SK-N-SH (cell line): ENCODE measurements around the gene CYP2J2. TPM values are rescaled to one million over a fixed set of nuclear protein-coding genes. Genes with fewer than 3 reads are reported as not detected.

Experiments
- CTCF ChIA-PET: fragments of 300-600, 350-600 bp; formaldehyde crosslinking; extraction: SDS; loops from one replicate; lab custom pipeline; 2021; lab: Yijun Ruan, JAX
- POLR2A ChIA-PET: fragments of 350-600 bp; sonication (Branson Sonifier 250); formaldehyde crosslinking; extraction: SDS; loops from one replicate; lab custom pipeline; 2020; ENCODE audit warnings: antibody characterized with exemption, inconsistent platforms; lab: Yijun Ruan, JAX
- DNase-seq: peaks from one replicate; pipeline ENCODE4 v3.0.0; 2012
- H2AFZ ChIP-seq: fragments of 200-600 bp; sonication (generic); 2 replicates; pipeline ENCODE4 v1.8.1; 2016; ENCODE audit warnings: antibody characterized with exemption, mild to moderate bottlenecking, low read depth
- H3F3A ChIP-seq: fragments of 200-600 bp; sonication (generic); replicated peaks from 2 replicates; pipeline ENCODE3; 2016; ENCODE audit warnings: antibody characterized with exemption, mild to moderate bottlenecking; ENCODE audit not compliant: insufficient read depth
- H3K27ac ChIP-seq, 2 experiments: fragments of 200-500 bp in 1 of 2; fragments of 200-600 bp in 1 of 2; sonication (Bioruptor generic) in 1 of 2; sonication (generic), shearing (Covaris generic) in 1 of 2; 2 replicates each; pipeline versions ENCODE4 v1.5.1 to v1.6.1; 2014 to 2016; ENCODE audit warnings: low read depth in 2 of 2, inconsistent platforms in 1 of 2, low read length in 1 of 2, mild to moderate bottlenecking in 1 of 2, mixed read lengths in 1 of 2
- H3K27me3 ChIP-seq: fragments of 200-600 bp; sonication (generic), shearing (Covaris generic); 2 replicates; pipeline ENCODE4 v1.6.1; 2016; ENCODE audit warnings: mixed run types; ENCODE audit not compliant: insufficient read depth
- H3K36me3 ChIP-seq, 2 experiments: fragments of 200-500 bp in 1 of 2; fragments of 200-600 bp in 1 of 2; sonication (Bioruptor generic) in 1 of 2; sonication (generic) in 1 of 2; replicated peaks in 1 of 2; 2 replicates each; pipeline versions ENCODE3 to v1.5.1; 2014 to 2016; ENCODE audit warnings: low read length in 1 of 2, mild to moderate bottlenecking in 1 of 2; ENCODE audit not compliant: insufficient read depth in 2 of 2, control insufficient read depth in 1 of 2
- H3K4me1 ChIP-seq, 2 experiments: fragments of 200-500 bp in 1 of 2; fragments of 200-600 bp in 1 of 2; sonication (Bioruptor generic) in 1 of 2; sonication (generic), shearing (Covaris generic) in 1 of 2; 2 replicates each; pipeline versions ENCODE4 v1.5.1 to v1.6.1; 2014 to 2016; ENCODE audit warnings: low read depth in 1 of 2, low read length in 1 of 2, mixed run types in 1 of 2; ENCODE audit not compliant: insufficient read depth in 2 of 2, control insufficient read depth in 1 of 2
- H3K4me2 ChIP-seq: fragments of 200-600 bp; sonication (generic), shearing (Covaris generic); 2 replicates; pipeline ENCODE4 v1.6.1; 2017; ENCODE audit warnings: mixed run types
- H3K4me3 ChIP-seq, 2 experiments: fragments of 200-500 bp in 1 of 2; fragments of 200-600 bp in 1 of 2; sonication (Bioruptor generic) in 1 of 2; sonication (generic), shearing (Covaris generic) in 1 of 2; 2 replicates each; pipeline versions ENCODE4 v1.5.1 to v1.8.1; 2014 to 2016; ENCODE audit warnings: low read depth in 2 of 2, inconsistent platforms in 1 of 2, low read length in 1 of 2, mild to moderate bottlenecking in 1 of 2, mixed read lengths in 1 of 2, moderate library complexity in 1 of 2
- H3K79me2 ChIP-seq: fragments of 200-600 bp; sonication (generic); 2 replicates; pipeline ENCODE4 v1.8.1; 2017; ENCODE audit warnings: mild to moderate bottlenecking; ENCODE audit not compliant: insufficient read depth
- H3K9ac ChIP-seq: fragments of 200-600 bp; sonication (generic); 2 replicates; pipeline ENCODE4 v1.6.1; 2017; ENCODE audit warnings: mixed run types
- H3K9me2 ChIP-seq: fragments of 200-600 bp; sonication (generic); 2 replicates; pipeline ENCODE4 v1.6.1; 2017; ENCODE audit warnings: mixed run types
- H3K9me3 ChIP-seq: fragments of 200-600 bp; sonication (generic); 2 replicates; pipeline ENCODE4 v1.6.1; 2017; ENCODE audit warnings: mixed run types, mild to moderate bottlenecking, moderate library complexity
- H4K20me1 ChIP-seq: fragments of 200-600 bp; sonication (generic); 2 replicates; pipeline ENCODE4 v1.6.1; 2017; ENCODE audit warnings: mild to moderate bottlenecking, mixed run types; ENCODE audit not compliant: insufficient read depth
- CHD2 ChIP-seq: fragments of 150-350 bp; IDR thresholded peaks from 2 replicates; pipeline ENCODE4 v1.6.1; 2018; ENCODE audit warnings: low read length; ENCODE audit not compliant: partially characterized antibody
- FOXJ3 ChIP-seq: sonication (generic); formaldehyde crosslinking; IDR thresholded peaks from 2 replicates; pipeline ENCODE4 v1.5.1; 2020; ENCODE audit warnings: mild to moderate bottlenecking, missing genetic modification reagents
- GATA2 ChIP-seq: sonication (generic); formaldehyde crosslinking; IDR thresholded peaks from 2 replicates; pipeline ENCODE4 v1.5.0; 2020; ENCODE audit warnings: mild to moderate bottlenecking, missing genetic modification reagents
- RAD21 ChIP-seq: IDR thresholded peaks from 2 replicates; pipeline ENCODE4 v1.6.1; 2012; ENCODE audit warnings: mild to moderate bottlenecking, low read length
- RCOR1 ChIP-seq: fragments of 150-350 bp; IDR thresholded peaks from 2 replicates; pipeline ENCODE4 v1.6.1; 2017; ENCODE audit warnings: antibody characterized with exemption, low read length
- RXRA ChIP-seq: IDR thresholded peaks from 2 replicates; pipeline ENCODE4 v1.4.0; 2012; ENCODE audit warnings: low read depth, mild to moderate bottlenecking, borderline replicate concordance
- SIN3A ChIP-seq: IDR thresholded peaks from 2 replicates; pipeline ENCODE4 v1.6.1; 2012; ENCODE audit warnings: low read depth, mild to moderate bottlenecking, low read length, moderate library complexity, borderline replicate concordance
- SMC3 ChIP-seq: IDR thresholded peaks from 2 replicates; pipeline ENCODE4 v1.6.1; 2012; ENCODE audit warnings: low read depth, low read length, improper control_type of control experiment
- TEAD4 ChIP-seq: IDR thresholded peaks from 2 replicates; pipeline ENCODE4 v1.4.0; 2012; ENCODE audit warnings: mild to moderate bottlenecking, borderline replicate concordance; ENCODE audit not compliant: insufficient read depth
- WGBS: methylation state at CpG from one replicate; pipeline ENCODE4 v1.1.6; 2017; ENCODE audit warnings: low lambda C conversion rate; 5-methylcytosine and 5-hydroxymethylcytosine counted together
- polyA plus RNA-seq, 3 experiments: library from polyadenylated mRNA; depleted of rRNA; stranded (reverse); fragments of >200 nt; gene quantifications; 2 replicates each; pipeline ENCODE4 v1.2.3, GENCODE V29; 2012
- TF ChIP-seq, protein P1 (sequence below): fragments of 200-600 bp; sonication (generic); IDR thresholded peaks from 2 replicates; pipeline ENCODE4 v1.6.1; 2017; ENCODE audit warnings: antibody characterized with exemption, mild to moderate bottlenecking, moderate library complexity
- TF ChIP-seq, protein P2 (sequence below): IDR thresholded peaks from 2 replicates; pipeline ENCODE4 v1.6.1; 2012; ENCODE audit warnings: mild to moderate bottlenecking, low read depth, low read length, moderate library complexity

The CYP2J2 gene
- polyA plus RNA-seq, 1 of the 3 experiments (the other 2 are of a cell fraction): 1.2 TPM

DNA sequence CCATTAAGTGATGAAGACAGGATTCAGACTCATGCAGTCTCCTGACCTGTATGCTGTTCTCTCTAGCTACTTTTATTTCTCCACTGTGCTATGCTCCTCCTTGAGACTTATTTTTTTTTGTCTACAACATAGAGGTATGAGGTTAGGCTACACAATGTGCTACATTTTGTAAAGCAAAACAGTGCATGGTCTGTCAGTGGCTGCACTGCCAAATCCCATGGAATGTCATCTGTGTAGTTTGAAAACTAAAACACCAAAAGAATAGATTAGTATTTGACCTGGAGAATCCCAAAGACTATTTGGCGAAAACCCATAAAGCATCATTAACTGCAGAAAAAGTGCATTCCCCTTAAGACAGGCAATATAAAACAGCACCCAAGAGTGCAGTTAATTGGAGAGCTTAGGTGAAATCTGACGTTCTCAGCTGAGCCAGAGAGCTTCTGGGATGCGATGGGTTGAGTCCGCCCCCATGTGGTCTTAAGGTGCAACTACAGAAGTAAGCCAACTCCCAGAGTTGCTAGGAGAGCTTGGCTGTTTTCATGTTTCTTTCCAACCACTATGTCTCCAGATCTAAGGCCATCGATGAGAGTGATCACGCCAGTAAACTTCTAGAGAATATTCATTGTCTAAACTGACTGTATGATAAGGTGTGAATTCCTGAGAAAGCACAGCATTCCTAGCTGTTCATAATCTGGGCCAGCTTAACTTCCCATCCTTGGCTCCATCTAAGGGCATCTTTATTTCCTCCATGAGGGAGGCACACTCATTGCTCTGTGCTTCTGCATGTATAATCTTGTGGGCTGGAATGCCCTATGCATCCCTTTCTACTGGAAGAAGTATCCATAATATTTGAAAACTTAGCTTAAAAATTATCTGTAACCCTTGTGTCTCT lies 20.7 kb upstream of the CYP2J2 start:
- WGBS: 4% methylated on average over 6 of the region's 6 CpGs
- no peaks in the 10 kb centered on the region for H3K9me2 ChIP-seq
- 0 out of 2 replicates have a peak overlapping the region, but pooled peaks have one; percentile 2 for H2AFZ ChIP-seq
- peak overlapping the region in 1 of 2 experiments; percentile 45; a peak in 1 of 4 replicates for H3K4me3 ChIP-seq
- H3K36me3 ChIP-seq: no peaks in the 10 kb centered on the region
- ChIA-PET POLR2A (interaction anchor here (0.5 to 1.9 kb wide), 2 partner anchors 10 to 133 kb away, joined by 3 to 8 read pairs; partner anchors contain the start of gene HOOK1), CTCF (interaction anchor here (0.6 to 9.2 kb wide), 49 partner anchors 10 to 1904 kb away, joined by 3 to 193 read pairs (median 5); partner anchors contain the start of gene CYP2J2)
- H3K9ac ChIP-seq: no peak overlapping the region
- H3F3A ChIP-seq: no peaks in the 10 kb centered on the region
- H4K20me1 ChIP-seq: no peaks in the 10 kb centered on the region
- no peak overlapping the region for H3K27ac ChIP-seq
- H3K79me2 ChIP-seq: no peaks in the 10 kb centered on the region
- peaks cover 4% of the 10 kb centered on the region; the same call in 1 of the 2 replicates for H3K27me3 ChIP-seq
- peak; percentile 60 for DNase-seq
- H3K4me1 ChIP-seq: peaks cover 4 to 6% of the 10 kb centered on the region in 2 experiments; a peak in 2 of 4 replicates
- TF ChIP-seq RXRA (no peak), FOXJ3 (CRISPR knock-in tag) (no peak), RAD21 (peak; percentile 92), CHD2 (peak; percentile 20), SMC3 (peak; percentile 82)
- TF ChIP-seq, protein P1, sequence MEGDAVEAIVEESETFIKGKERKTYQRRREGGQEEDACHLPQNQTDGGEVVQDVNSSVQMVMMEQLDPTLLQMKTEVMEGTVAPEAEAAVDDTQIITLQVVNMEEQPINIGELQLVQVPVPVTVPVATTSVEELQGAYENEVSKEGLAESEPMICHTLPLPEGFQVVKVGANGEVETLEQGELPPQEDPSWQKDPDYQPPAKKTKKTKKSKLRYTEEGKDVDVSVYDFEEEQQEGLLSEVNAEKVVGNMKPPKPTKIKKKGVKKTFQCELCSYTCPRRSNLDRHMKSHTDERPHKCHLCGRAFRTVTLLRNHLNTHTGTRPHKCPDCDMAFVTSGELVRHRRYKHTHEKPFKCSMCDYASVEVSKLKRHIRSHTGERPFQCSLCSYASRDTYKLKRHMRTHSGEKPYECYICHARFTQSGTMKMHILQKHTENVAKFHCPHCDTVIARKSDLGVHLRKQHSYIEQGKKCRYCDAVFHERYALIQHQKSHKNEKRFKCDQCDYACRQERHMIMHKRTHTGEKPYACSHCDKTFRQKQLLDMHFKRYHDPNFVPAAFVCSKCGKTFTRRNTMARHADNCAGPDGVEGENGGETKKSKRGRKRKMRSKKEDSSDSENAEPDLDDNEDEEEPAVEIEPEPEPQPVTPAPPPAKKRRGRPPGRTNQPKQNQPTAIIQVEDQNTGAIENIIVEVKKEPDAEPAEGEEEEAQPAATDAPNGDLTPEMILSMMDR: peak; percentile 92
- TF ChIP-seq, all 33 proteins: peak for 4
- Histone ChIP-seq H3K4me2 (no peak overlapping the region), H3K9me3 (no peaks in the 10 kb centered on the region)

DNA sequence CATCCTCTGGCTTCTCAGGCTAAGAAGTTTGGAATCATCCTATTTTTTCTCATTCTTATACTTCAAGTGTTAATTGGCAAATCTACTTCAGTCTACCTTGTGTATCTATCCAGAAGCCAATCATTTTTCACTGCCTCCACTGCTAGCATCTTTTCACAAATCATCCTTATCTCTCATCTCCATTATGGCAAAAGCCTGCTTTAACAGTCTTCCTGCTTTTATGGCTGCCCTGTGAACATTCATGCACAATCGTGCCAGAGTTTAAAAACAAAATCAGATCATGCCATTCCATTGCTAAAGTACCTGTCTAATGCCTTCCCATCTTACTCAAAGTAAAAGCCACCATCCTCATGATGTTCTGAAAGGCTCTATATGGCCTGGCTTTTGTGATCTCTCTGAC lies 19.2 kb upstream of the CYP2J2 start:
- CTCF ChIA-PET: interaction anchor here (1.0 to 9.2 kb wide), 8 partner anchors 12 to 139 kb away, joined by 3 to 193 read pairs (median 21); partner anchors contain the start of gene CYP2J2
- POLR2A ChIA-PET: interaction anchor here (1.0 to 1.9 kb wide), 2 partner anchors 43 to 131 kb away, joined by 3 to 8 read pairs; partner anchors contain the start of gene HOOK1
- H3K9me3 ChIP-seq: no peaks in the 10 kb centered on the region
- DNase-seq: no peak
- no peak overlapping the region for H2AFZ ChIP-seq
- H4K20me1 ChIP-seq: no peaks in the 10 kb centered on the region
- TF ChIP-seq SIN3A (no peak), GATA2 (CRISPR knock-in tag) (peak; percentile 87), TEAD4 (no peak), RCOR1 (peak; percentile 49; the same call in 1 of the 2 replicates)
- TF ChIP-seq, protein P2, sequence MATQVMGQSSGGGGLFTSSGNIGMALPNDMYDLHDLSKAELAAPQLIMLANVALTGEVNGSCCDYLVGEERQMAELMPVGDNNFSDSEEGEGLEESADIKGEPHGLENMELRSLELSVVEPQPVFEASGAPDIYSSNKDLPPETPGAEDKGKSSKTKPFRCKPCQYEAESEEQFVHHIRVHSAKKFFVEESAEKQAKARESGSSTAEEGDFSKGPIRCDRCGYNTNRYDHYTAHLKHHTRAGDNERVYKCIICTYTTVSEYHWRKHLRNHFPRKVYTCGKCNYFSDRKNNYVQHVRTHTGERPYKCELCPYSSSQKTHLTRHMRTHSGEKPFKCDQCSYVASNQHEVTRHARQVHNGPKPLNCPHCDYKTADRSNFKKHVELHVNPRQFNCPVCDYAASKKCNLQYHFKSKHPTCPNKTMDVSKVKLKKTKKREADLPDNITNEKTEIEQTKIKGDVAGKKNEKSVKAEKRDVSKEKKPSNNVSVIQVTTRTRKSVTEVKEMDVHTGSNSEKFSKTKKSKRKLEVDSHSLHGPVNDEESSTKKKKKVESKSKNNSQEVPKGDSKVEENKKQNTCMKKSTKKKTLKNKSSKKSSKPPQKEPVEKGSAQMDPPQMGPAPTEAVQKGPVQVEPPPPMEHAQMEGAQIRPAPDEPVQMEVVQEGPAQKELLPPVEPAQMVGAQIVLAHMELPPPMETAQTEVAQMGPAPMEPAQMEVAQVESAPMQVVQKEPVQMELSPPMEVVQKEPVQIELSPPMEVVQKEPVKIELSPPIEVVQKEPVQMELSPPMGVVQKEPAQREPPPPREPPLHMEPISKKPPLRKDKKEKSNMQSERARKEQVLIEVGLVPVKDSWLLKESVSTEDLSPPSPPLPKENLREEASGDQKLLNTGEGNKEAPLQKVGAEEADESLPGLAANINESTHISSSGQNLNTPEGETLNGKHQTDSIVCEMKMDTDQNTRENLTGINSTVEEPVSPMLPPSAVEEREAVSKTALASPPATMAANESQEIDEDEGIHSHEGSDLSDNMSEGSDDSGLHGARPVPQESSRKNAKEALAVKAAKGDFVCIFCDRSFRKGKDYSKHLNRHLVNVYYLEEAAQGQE: no peak
- H3K79me2 ChIP-seq: no peaks in the 10 kb centered on the region
- H3K9me2 ChIP-seq: no peaks in the 10 kb centered on the region
- 4% methylated on average over 1 of the region's 1 CpG for WGBS
- H3F3A ChIP-seq: no peaks in the 10 kb centered on the region
- H3K4me3 ChIP-seq: no peak overlapping the region
- no peak overlapping the region for H3K4me2 ChIP-seq
- no peak overlapping the region for H3K9ac ChIP-seq
- H3K4me1 ChIP-seq: peaks cover 4 to 6% of the 10 kb centered on the region in 2 experiments; a peak in 2 of 4 replicates
- H3K27ac ChIP-seq: peak overlapping the region in 1 of 2 experiments; percentile 22; a peak in 2 of 4 replicates
- H3K27me3 ChIP-seq: peaks cover 4% of the 10 kb centered on the region; the same call in 1 of the 2 replicates
- no peaks in the 10 kb centered on the region for H3K36me3 ChIP-seq
